HepG2 (cell line): ENCODE results near the gene U2AF1L4. TPM values are rescaled to one million over a fixed set of nuclear protein-coding genes. Genes with fewer than 3 reads are reported as not detected.

ENCODE experiments used
- ATF1 ChIP-seq: IDR thresholded peaks from 2 replicates; pipeline ENCODE4 v1.6.1; 2016; ENCODE audit warnings: mild to moderate bottlenecking, control low read depth
- ELF4 ChIP-seq: sonication (generic); formaldehyde crosslinking; IDR thresholded peaks from 2 replicates; pipeline ENCODE4 v1.5.0; 2020; ENCODE audit warnings: missing genetic modification reagents, mild to moderate bottlenecking, moderate library complexity, borderline replicate concordance
- FOXO1 ChIP-seq: sonication (generic); formaldehyde crosslinking; IDR thresholded peaks from 2 replicates; pipeline ENCODE4 v1.4.0; 2020; ENCODE audit warnings: missing genetic modification reagents
- KAT2B ChIP-seq: fragments of 150-350 bp; IDR thresholded peaks from 2 replicates; pipeline ENCODE4 v1.6.1; 2014; ENCODE audit warnings: low read depth, low read length, borderline replicate concordance
- MAF1 ChIP-seq: sonication (generic); formaldehyde crosslinking; IDR thresholded peaks from 2 replicates; pipeline ENCODE4 v1.5.0; 2020; ENCODE audit warnings: missing genetic modification reagents, borderline replicate concordance
- MEIS2 ChIP-seq: sonication (generic); formaldehyde crosslinking; IDR thresholded peaks from 2 replicates; pipeline ENCODE4 v1.9.0; 2021; ENCODE audit warnings: mild to moderate bottlenecking, missing genetic modification reagents
- NCOA2 ChIP-seq: sonication (generic); formaldehyde crosslinking; IDR thresholded peaks from 2 replicates; pipeline ENCODE4 v1.8.0; 2022; ENCODE audit warnings: inconsistent platforms
- NR2F6 ChIP-seq, 2 experiments: IDR thresholded peaks; 2 replicates each; pipeline ENCODE4 v1.6.1; 2016; ENCODE audit warnings: antibody characterized with exemption in 1 of 2, mild to moderate bottlenecking in 1 of 2
- RBFOX2 ChIP-seq: fragments of 200-400 bp; formaldehyde crosslinking; IDR thresholded peaks from 2 replicates; pipeline ENCODE4 v1.6.1; 2017; ENCODE audit warnings: low read depth, mild to moderate bottlenecking, low read length
- TCF7 ChIP-seq: sonication (generic); IDR thresholded peaks from 2 replicates; pipeline ENCODE4 v1.6.1; 2016; ENCODE audit warnings: antibody characterized with exemption, low read depth
- THAP11 ChIP-seq: IDR thresholded peaks from 2 replicates; pipeline ENCODE4 v1.6.1; 2016; ENCODE audit warnings: missing biosample characterization, missing genetic modification reagents
- ZNF136 ChIP-seq: sonication (generic); formaldehyde crosslinking; IDR thresholded peaks from 2 replicates; pipeline ENCODE4 v1.8.1; 2022; ENCODE audit warnings: low read depth, mild to moderate bottlenecking, moderate library complexity, missing genetic modification reagents
- ZNF224 ChIP-seq: sonication (generic); formaldehyde crosslinking; IDR thresholded peaks from 2 replicates; pipeline ENCODE4 v1.5.0; 2020; ENCODE audit warnings: mild to moderate bottlenecking, missing genetic modification reagents
- ZNF24 ChIP-seq: fragments of 450-650 bp; IDR thresholded peaks from 2 replicates; pipeline ENCODE4 v1.6.1; 2017; ENCODE audit warnings: antibody characterized with exemption, mild to moderate bottlenecking
- ZNF333 ChIP-seq: sonication (generic); formaldehyde crosslinking; IDR thresholded peaks from 2 replicates; pipeline ENCODE4 v1.4.0; 2020; ENCODE audit warnings: mild to moderate bottlenecking, missing genetic modification reagents, borderline replicate concordance
- ZNF44 ChIP-seq: sonication (generic); formaldehyde crosslinking; IDR thresholded peaks from 2 replicates; pipeline ENCODE4 v1.5.1; 2020; ENCODE audit warnings: mild to moderate bottlenecking, missing genetic modification reagents
- ZNF75D ChIP-seq: sonication (generic); formaldehyde crosslinking; IDR thresholded peaks from 2 replicates; pipeline ENCODE4 v1.8.1; 2023; ENCODE audit warnings: missing genetic modification reagents, mild to moderate bottlenecking, borderline replicate concordance
- ZNF83 ChIP-seq: sonication (generic); formaldehyde crosslinking; IDR thresholded peaks from 2 replicates; pipeline ENCODE4 v1.4.0; 2020; ENCODE audit warnings: missing genetic modification reagents, mild to moderate bottlenecking, borderline replicate concordance
- polyA plus RNA-seq, 8 experiments: library from polyadenylated mRNA; depleted of rRNA in 3 of 8; stranded (reverse) in 7 of 8; unstranded in 1 of 8; fragments of >200 nt; fragmentation: Illumina TruSeq in 4 of 8; extraction: Trizol in 4 of 8; gene quantifications; 2 replicates each; pipeline versions ENCODE4 v1.2.1 to v1.2.3, GENCODE V29; 2011 to 2016; ENCODE audit warnings: low read depth in 4 of 8, missing spikeins in 1 of 8, mixed read lengths in 1 of 8; ENCODE audit not compliant: insufficient read depth in 1 of 8
- total RNA-seq, 5 experiments: library from RNA; depleted of rRNA; stranded (reverse); fragments of >200 nt; fragmentation: Illumina TruSeq; extraction: Trizol; gene quantifications; 2 replicates each; pipeline ENCODE4 v1.2.3, GENCODE V29; 2016; ENCODE audit warnings: low read depth in 1 of 5
- TF ChIP-seq, protein P1 (sequence below): sonication (generic); formaldehyde crosslinking; conservative IDR thresholded peaks from 2 replicates; pipeline ENCODE4 v1.8.0; 2022; ENCODE audit warnings: missing genetic modification reagents
- TF ChIP-seq, protein P2 (sequence below), 2 experiments: sonication (generic) in 1 of 2; formaldehyde crosslinking in 1 of 2; IDR thresholded peaks; 2 replicates each; pipeline versions ENCODE4 v1.4.0 to v1.6.1; 2018 to 2020; ENCODE audit warnings: missing genetic modification reagents in 2 of 2, borderline replicate concordance in 1 of 2, low read depth in 1 of 2, mild to moderate bottlenecking in 1 of 2, missing biosample characterization in 1 of 2
- TF ChIP-seq, protein P3 (sequence below): sonication (generic); formaldehyde crosslinking; IDR thresholded peaks from 2 replicates; pipeline ENCODE4 v1.5.0; 2020; ENCODE audit warnings: mild to moderate bottlenecking, missing genetic modification reagents, borderline replicate concordance

U2AF1L4 gene
- total and polyA plus RNA-seq, 2 of the 13 experiments (the other 11 are each of a cell fraction or from before 2014, with no cell fraction given) = 7.9 to 15.4 TPM

DNA sequence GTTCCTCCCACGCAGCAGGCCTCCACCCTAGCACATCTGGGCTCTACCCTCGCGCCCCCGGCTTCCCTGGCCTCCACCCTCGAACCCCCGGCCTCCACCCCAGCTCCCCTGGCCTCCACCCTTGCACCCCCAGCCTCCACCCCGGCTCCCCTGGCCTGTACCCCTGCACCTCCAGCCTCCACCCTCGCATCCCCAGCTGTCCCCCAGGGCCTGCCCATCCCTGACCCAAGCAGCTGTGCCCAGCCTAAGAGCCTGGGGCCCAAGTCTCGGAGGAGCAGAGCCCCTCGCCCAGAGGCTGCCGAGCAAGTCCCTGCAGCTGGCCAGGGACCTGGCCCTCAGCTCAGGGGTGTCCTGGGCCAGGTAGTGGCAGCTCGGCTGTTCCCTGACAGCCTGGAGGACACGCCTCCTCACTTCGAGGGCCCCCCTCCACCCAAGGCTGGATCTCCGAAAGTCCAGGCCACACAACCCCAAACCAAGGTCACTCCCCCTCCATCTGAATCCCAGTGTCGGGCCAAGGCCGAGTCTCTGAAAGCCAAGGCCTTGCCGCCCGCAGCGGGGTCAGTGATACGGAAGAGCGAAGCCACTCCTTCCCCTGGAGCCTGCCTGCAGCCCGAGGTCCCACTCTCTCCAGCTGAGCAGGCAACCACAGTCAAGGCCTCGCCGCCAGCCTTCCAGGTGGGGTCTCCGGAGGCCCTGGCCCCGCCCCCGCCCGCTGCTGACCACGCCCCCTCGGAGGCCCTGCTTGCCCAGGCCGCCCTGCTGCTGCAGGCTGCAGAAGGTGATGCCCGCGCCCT lies 22.3 kb upstream of the U2AF1L4 start (continued):
- TF ChIP-seq ELF4 (CRISPR knock-in tag) (no peak), TCF7 (no peak), ZNF24 (no peak), ZNF333 (CRISPR knock-in tag) (no peak), NCOA2 (peak; percentile 63), MEIS2 (CRISPR knock-in tag) (peak; percentile 28; the same call in 1 of the 2 replicates), RBFOX2 (no peak), THAP11 (CRISPR knock-in tag) (peak; percentile 56), ZNF136 (CRISPR knock-in tag) (no peak), FOXO1 (CRISPR knock-in tag) (0 out of 2 replicates have a peak, but pooled peaks have one; percentile 10), ZNF44 (CRISPR knock-in tag) (no peak), NR2F6 (IDR thresholded peaks at IDR 0.05) (peak; percentile 15; the same call in 1 of the 2 replicates), NR2F6 (CRISPR knock-in tag; IDR thresholded peaks at IDR 0.05) (peak; percentile 57), ZNF224 (CRISPR knock-in tag) (no peak), ATF1 (no peak), KAT2B (no peak), MAF1 (no peak), ZNF83 (CRISPR knock-in tag) (no peak; the same call in 1 of the 2 replicates), ZNF75D (CRISPR knock-in tag) (no peak)
- TF ChIP-seq, protein P1, sequence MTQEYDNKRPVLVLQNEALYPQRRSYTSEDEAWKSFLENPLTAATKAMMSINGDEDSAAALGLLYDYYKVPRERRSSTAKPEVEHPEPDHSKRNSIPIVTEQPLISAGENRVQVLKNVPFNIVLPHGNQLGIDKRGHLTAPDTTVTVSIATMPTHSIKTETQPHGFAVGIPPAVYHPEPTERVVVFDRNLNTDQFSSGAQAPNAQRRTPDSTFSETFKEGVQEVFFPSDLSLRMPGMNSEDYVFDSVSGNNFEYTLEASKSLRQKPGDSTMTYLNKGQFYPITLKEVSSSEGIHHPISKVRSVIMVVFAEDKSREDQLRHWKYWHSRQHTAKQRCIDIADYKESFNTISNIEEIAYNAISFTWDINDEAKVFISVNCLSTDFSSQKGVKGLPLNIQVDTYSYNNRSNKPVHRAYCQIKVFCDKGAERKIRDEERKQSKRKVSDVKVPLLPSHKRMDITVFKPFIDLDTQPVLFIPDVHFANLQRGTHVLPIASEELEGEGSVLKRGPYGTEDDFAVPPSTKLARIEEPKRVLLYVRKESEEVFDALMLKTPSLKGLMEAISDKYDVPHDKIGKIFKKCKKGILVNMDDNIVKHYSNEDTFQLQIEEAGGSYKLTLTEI (CRISPR knock-in tag) = no peak
- TF ChIP-seq, protein P2, sequence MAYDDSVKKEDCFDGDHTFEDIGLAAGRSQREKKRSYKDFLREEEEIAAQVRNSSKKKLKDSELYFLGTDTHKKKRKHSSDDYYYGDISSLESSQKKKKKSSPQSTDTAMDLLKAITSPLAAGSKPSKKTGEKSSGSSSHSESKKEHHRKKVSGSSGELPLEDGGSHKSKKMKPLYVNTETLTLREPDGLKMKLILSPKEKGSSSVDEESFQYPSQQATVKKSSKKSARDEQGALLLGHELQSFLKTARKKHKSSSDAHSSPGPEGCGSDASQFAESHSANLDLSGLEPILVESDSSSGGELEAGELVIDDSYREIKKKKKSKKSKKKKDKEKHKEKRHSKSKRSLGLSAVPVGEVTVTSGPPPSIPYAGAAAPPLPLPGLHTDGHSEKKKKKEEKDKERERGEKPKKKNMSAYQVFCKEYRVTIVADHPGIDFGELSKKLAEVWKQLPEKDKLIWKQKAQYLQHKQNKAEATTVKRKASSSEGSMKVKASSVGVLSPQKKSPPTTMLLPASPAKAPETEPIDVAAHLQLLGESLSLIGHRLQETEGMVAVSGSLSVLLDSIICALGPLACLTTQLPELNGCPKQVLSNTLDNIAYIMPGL (CRISPR knock-in tag; IDR thresholded peaks at IDR 0.05; ENCODE audit: borderline replicate concordance in 1 of 2, low read depth in 1 of 2) = no peak
- TF ChIP-seq, protein P3, sequence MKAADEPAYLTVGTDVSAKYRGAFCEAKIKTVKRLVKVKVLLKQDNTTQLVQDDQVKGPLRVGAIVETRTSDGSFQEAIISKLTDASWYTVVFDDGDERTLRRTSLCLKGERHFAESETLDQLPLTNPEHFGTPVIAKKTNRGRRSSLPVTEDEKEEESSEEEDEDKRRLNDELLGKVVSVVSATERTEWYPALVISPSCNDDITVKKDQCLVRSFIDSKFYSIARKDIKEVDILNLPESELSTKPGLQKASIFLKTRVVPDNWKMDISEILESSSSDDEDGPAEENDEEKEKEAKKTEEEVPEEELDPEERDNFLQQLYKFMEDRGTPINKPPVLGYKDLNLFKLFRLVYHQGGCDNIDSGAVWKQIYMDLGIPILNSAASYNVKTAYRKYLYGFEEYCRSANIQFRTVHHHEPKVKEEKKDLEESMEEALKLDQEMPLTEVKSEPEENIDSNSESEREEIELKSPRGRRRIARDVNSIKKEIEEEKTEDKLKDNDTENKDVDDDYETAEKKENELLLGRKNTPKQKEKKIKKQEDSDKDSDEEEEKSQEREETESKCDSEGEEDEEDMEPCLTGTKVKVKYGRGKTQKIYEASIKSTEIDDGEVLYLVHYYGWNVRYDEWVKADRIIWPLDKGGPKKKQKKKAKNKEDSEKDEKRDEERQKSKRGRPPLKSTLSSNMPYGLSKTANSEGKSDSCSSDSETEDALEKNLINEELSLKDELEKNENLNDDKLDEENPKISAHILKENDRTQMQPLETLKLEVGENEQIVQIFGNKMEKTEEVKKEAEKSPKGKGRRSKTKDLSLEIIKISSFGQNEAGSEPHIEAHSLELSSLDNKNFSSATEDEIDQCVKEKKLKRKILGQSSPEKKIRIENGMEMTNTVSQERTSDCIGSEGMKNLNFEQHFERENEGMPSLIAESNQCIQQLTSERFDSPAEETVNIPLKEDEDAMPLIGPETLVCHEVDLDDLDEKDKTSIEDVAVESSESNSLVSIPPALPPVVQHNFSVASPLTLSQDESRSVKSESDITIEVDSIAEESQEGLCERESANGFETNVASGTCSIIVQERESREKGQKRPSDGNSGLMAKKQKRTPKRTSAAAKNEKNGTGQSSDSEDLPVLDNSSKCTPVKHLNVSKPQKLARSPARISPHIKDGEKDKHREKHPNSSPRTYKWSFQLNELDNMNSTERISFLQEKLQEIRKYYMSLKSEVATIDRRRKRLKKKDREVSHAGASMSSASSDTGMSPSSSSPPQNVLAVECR (CRISPR knock-in tag) = peak; percentile 38; the same call in 1 of the 2 replicates
